Tibial artery (tissue), 4 donors: Measurements from ENCODE around the gene CLDN5.
A peak's percentile ranks its signal among the peaks of the same experiment; 100 is the strongest.

Experiments
- DNase-seq, 2 donors: peaks; one replicate each; pipeline ENCODE4 v3.0.0-alpha.2; 2019
- H3K27ac ChIP-seq, 2 donors: fragments of 200-600 bp; sonication (generic) in 1 of 2; 1 replicate in 1 of 2; 2 replicates in 1 of 2; pipeline ENCODE4 v1.5.1; 2018 to 2019; ENCODE audit warnings: mild to moderate bottlenecking in 1 of 2
- H3K27me3 ChIP-seq, 2 donors: fragments of 200-600 bp; sonication (generic) in 1 of 2; one replicate each; pipeline versions ENCODE4 v1.5.1 to v1.6.0; 2016 to 2019
- H3K36me3 ChIP-seq, 3 donors: fragments of 200-600 bp; sonication (generic) in 2 of 3; one replicate each; pipeline ENCODE4 v1.5.1; 2016 to 2019; ENCODE audit warnings: mild to moderate bottlenecking in 2 of 3
- H3K4me1 ChIP-seq, 4 donors: fragments of 200-600 bp; sonication (generic) in 2 of 4; 1 replicate in 3 of 4; 2 replicates in 1 of 4; pipeline ENCODE4 v1.5.1; 2016 to 2019
- H3K4me3 ChIP-seq, 2 donors: fragments of 200-600 bp; sonication (generic) in 1 of 2; 1 replicate in 1 of 2; 2 replicates in 1 of 2; pipeline ENCODE4 v1.5.1; 2018 to 2019; ENCODE audit warnings: mild to moderate bottlenecking in 2 of 2
- H3K9me3 ChIP-seq, 3 donors: fragments of 200-600 bp; sonication (generic) in 1 of 3; one replicate each; pipeline ENCODE4 v1.5.1; 2016 to 2019
- CTCF ChIP-seq, 2 experiments: fragments of 200-600 bp in 1 of 2; fragments of 450-650 bp in 1 of 2; IDR thresholded peaks; one replicate each; pipeline ENCODE4 v1.5.1; 2017 to 2019; ENCODE audit warnings: antibody characterized with exemption in 2 of 2, mild to moderate bottlenecking in 1 of 2, moderate library complexity in 1 of 2
- intact Hi-C: fragments of 100-400 bp; cut with DNase I; formaldehyde crosslinking; loops from one replicate; pipeline ENCODE4 v1.15.0; 2023; ENCODE audit warnings: low total_unique reads

Gene CLDN5

GRCh38 chr22:19568337-19569275, 44.4 kb upstream of the CLDN5 start:
- intact Hi-C loops = no loop called here
- Histone ChIP-seq H3K4me3 (no peak overlapping the region), H3K9me3 (no peaks in the 10 kb centered on the region), H3K27me3 (peaks cover 0 to 19% of the 10 kb centered on the region in 2 donors), H3K27ac (no peak overlapping the region), H3K36me3 (no peaks in the 10 kb centered on the region), H3K4me1 (no peaks in the 10 kb centered on the region)
- TF ChIP-seq CTCF (IDR thresholded peaks at IDR 0.05) = no peak
- DNase-seq = no peak

- no peak overlapping the region for H3K27ac ChIP-seq
- no peak for TF ChIP-seq CTCF (IDR thresholded peaks at IDR 0.05)
- DNase-seq = peak in 1 of 2 donors; percentile 40
- no peak overlapping the region for H3K4me3 ChIP-seq
- H3K36me3 ChIP-seq = no peaks in the 10 kb centered on the region
- H3K27me3 ChIP-seq = peaks cover 0 to 19% of the 10 kb centered on the region in 2 donors
- H3K9me3 ChIP-seq = no peaks in the 10 kb centered on the region
- H3K4me1 ChIP-seq = no peaks in the 10 kb centered on the region
- intact Hi-C loops = no loop called here
Measured at GRCh38 chr22:19567157-19568009, 43.2 kb upstream of the CLDN5 start.

DNA sequence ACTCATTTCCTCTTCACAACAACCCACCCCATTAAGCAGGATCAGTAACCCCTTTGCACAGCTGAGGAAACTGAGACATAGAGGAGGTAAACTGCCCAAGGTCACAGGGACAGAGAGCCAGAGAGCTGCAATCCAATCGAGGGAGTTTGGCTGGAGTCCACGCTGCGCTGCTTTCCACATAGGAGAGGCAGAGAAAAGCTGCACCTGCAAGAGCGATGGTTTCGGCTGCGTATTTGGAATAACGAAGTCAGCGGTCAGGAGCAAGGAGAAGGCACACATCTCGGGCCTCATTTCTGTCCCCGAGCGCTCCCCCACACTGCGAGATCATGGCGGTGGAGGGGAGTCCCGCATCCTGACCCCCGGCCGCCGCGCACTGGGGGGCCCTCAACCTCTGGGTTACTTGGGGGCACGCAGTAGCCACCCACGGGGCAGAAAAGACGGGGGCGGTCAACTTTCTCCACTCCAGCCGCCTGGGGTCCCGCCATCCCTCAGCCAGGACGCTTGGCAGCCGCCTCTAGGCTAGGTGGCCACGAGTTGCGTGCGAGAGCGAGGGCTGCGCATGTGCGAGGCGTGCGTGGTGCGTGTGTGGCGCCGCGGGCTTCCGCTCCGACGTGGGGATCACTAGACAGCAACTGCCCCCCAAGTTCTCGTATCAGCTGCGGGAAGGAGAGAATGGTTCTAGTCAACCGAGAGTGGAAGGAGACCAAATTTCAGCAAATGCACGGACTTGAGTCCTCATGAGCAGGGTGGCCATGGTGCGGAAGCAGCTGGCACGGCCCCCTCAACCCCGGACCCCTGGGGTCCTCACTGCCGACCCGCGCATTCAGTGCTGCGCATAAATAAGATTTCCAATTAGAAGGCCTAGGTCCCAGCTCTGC, 42.3 kb upstream of the CLDN5 start:
- Histone ChIP-seq H3K27me3 (peaks cover 0 to 19% of the 10 kb centered on the region in 2 donors), H3K4me1 (no peaks in the 10 kb centered on the region), H3K4me3 (no peak overlapping the region), H3K27ac (no peak overlapping the region), H3K9me3 (no peaks in the 10 kb centered on the region), H3K36me3 (no peaks in the 10 kb centered on the region)
- intact Hi-C loops = no loop called here
- peak in 1 of 2 donors; percentile 54 for DNase-seq
- no peak for TF ChIP-seq CTCF (IDR thresholded peaks at IDR 0.05)

- Histone ChIP-seq H3K4me1 (no peaks in the 10 kb centered on the region), H3K27ac (no peak overlapping the region), H3K9me3 (no peaks in the 10 kb centered on the region), H3K4me3 (no peak overlapping the region), H3K36me3 (no peaks in the 10 kb centered on the region), H3K27me3 (peaks cover 0 to 19% of the 10 kb centered on the region in 2 donors)
- DNase-seq = peak in 1 of 2 donors; percentile 28
- intact Hi-C loops = no loop called here
- no peak for TF ChIP-seq CTCF (IDR thresholded peaks at IDR 0.05)
Measured at GRCh38 chr22:19565382-19566278, 41.4 kb upstream of the CLDN5 start.
